ENCODE results near the gene MSH6.

DNA sequence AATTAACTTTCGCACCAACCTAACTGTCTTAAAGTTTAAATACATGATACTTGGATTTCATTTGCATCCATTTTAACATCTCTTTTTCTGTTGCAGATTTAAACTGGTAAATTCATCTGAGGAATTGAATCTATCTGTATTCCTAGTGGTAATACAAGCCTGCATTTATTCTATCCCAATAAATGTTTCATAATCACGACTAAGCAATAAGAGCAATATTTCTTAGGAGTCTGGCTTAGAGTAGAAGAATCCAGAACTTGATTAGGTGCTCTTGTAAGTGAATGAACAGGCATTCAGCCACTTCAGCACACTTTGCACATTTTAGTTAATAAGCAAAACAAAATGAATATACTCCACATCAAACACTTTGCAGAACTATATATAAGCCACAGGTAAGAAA is 27.0 kb downstream of the MSH6 start:
- TF ChIP-seq, protein P1, sequence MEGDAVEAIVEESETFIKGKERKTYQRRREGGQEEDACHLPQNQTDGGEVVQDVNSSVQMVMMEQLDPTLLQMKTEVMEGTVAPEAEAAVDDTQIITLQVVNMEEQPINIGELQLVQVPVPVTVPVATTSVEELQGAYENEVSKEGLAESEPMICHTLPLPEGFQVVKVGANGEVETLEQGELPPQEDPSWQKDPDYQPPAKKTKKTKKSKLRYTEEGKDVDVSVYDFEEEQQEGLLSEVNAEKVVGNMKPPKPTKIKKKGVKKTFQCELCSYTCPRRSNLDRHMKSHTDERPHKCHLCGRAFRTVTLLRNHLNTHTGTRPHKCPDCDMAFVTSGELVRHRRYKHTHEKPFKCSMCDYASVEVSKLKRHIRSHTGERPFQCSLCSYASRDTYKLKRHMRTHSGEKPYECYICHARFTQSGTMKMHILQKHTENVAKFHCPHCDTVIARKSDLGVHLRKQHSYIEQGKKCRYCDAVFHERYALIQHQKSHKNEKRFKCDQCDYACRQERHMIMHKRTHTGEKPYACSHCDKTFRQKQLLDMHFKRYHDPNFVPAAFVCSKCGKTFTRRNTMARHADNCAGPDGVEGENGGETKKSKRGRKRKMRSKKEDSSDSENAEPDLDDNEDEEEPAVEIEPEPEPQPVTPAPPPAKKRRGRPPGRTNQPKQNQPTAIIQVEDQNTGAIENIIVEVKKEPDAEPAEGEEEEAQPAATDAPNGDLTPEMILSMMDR (IDR thresholded peaks at IDR 0.05 in 4 of 5, conservative IDR thresholded peaks at IDR 0.05 in 1 of 5): no peak
- no peak for TF ChIP-seq POLR2A (IDR thresholded peaks at IDR 0.05)

All from gastrocnemius medialis (tissue), 4 donors.